Lung (tissue), 12 donors: ENCODE data around the gene ALDH7A1. TPM values are rescaled to one million over a fixed set of nuclear protein-coding genes. Genes with fewer than 3 reads are reported as not detected.

Experiments
- ATAC-seq: fragments of 200-7000 bp; cut with Tn5 transposase; one replicate; pipeline ENCODE4 v1.9.1; 2020; ENCODE audit warnings: moderate number of reproducible peaks; ENCODE audit not compliant: insufficient read depth, low FRiP score
- DNase-seq, 3 donors: peaks; one replicate each; pipeline ENCODE4 v3.0.0-alpha.2; 2013 to 2017
- H3K27ac ChIP-seq, 2 donors: one replicate each; pipeline ENCODE4 v1.5.1; 2013; ENCODE audit warnings: mild to moderate bottlenecking in 2 of 2, moderate library complexity in 2 of 2, control low read depth in 1 of 2, inconsistent platforms in 1 of 2, low read depth in 1 of 2, low read length in 1 of 2
- H3K27me3 ChIP-seq, 3 donors: one replicate each; pipeline ENCODE4 v1.5.1; 2013; ENCODE audit warnings: low read length in 2 of 3; ENCODE audit not compliant: control insufficient read depth in 3 of 3, insufficient read depth in 3 of 3
- H3K36me3 ChIP-seq, 4 donors: one replicate each; pipeline ENCODE4 v1.5.1; 2013; ENCODE audit warnings: low read length in 4 of 4, mild to moderate bottlenecking in 1 of 4, moderate library complexity in 1 of 4; ENCODE audit not compliant: control insufficient read depth in 4 of 4, insufficient read depth in 4 of 4
- H3K4me1 ChIP-seq, 5 donors: one replicate each; pipeline ENCODE4 v1.5.1; 2013; ENCODE audit warnings: low read length in 5 of 5, mild to moderate bottlenecking in 2 of 5, moderate library complexity in 1 of 5; ENCODE audit not compliant: control insufficient read depth in 5 of 5, insufficient read depth in 5 of 5
- H3K4me3 ChIP-seq: one replicate; pipeline ENCODE4 v1.5.1; 2013; ENCODE audit warnings: mild to moderate bottlenecking, control low read depth, moderate library complexity
- H3K9ac ChIP-seq, 2 donors: one replicate each; pipeline ENCODE4 v1.5.1; 2013; ENCODE audit warnings: low read length in 2 of 2, control low read depth in 1 of 2; ENCODE audit not compliant: insufficient read depth in 1 of 2
- H3K9me3 ChIP-seq, 4 donors: one replicate each; pipeline ENCODE4 v1.5.1; 2013; ENCODE audit warnings: low read length in 3 of 4, mild to moderate bottlenecking in 1 of 4, moderate library complexity in 1 of 4; ENCODE audit not compliant: control insufficient read depth in 4 of 4, insufficient read depth in 3 of 4
- CTCF ChIP-seq: IDR thresholded peaks from 2 replicates; pipeline ENCODE4 v1.5.1; 2012; ENCODE audit warnings: mild to moderate bottlenecking; ENCODE audit errors: control extremely low read depth, extremely low read depth
- WGBS, 2 donors: extraction: QIAGEN DNeasy Blood & Tissue Kit; methylation state at CpG; one replicate each; pipeline ENCODE4 v1.1.7; 2013; 5-methylcytosine and 5-hydroxymethylcytosine counted together
- polyA plus RNA-seq, 2 donors: library from polyadenylated mRNA; stranded (reverse); fragments of 200-250 nt; gene quantifications; one replicate each; pipeline ENCODE4 v1.2.1, GENCODE V29; 2013
- total RNA-seq, 2 donors: library from RNA; depleted of rRNA in 1 of 2; stranded (reverse); fragments of >200 nt in 1 of 2; gene quantifications; one replicate each; pipeline ENCODE4 v1.2.1, GENCODE V29; 2014 to 2021
- donor health status: control.
- donor health status: control.
- donor health status: Bipolar disorder and iron deficiency.
- donor health status: healthy.
- donor health status: DM: yes; HTN: yes; CAD: no.

The ALDH7A1 gene
- total and polyA plus RNA-seq, 4 donors, result 17.4 to 66.0 (median 38.1) TPM

- no peak for DNase-seq
- TF ChIP-seq CTCF, result no peak
- Histone ChIP-seq H3K9me3 (no peaks in the 10 kb centered on the region), H3K4me1 (peaks cover 0 to 12% (median 6%) of the 10 kb centered on the region in 5 donors), H3K27ac (no peak overlapping the region), H3K27me3 (no peaks in the 10 kb centered on the region), H3K9ac (no peak overlapping the region), H3K36me3 (no peaks in the 10 kb centered on the region), H3K4me3 (no peak overlapping the region)
- no peak for ATAC-seq
Measured at GRCh38 chr5:126515337-126515736, 79.7 kb downstream of the ALDH7A1 start.

GRCh38 chr5:126514558-126515141, 80.4 kb downstream of the ALDH7A1 start:
- no peak overlapping the region for H3K4me3 ChIP-seq
- TF ChIP-seq CTCF, result no peak
- no peak for ATAC-seq
- WGBS, 2 donors, result 89% methylated on average over 9 of the region's 9 CpGs
- H3K36me3 ChIP-seq, result no peaks in the 10 kb centered on the region
- no peak for DNase-seq
- no peaks in the 10 kb centered on the region for H3K9me3 ChIP-seq
- peaks cover 0 to 6% (median 3%) of the 10 kb centered on the region in 5 donors for H3K4me1 ChIP-seq
- H3K9ac ChIP-seq, result no peak overlapping the region
- no peak overlapping the region for H3K27ac ChIP-seq
- no peaks in the 10 kb centered on the region for H3K27me3 ChIP-seq

GRCh38 chr5:126514131-126514557, 80.9 kb downstream of the ALDH7A1 start:
- no peak overlapping the region for H3K27ac ChIP-seq
- no peak overlapping the region for H3K4me3 ChIP-seq
- 89% methylated on average over 4 of the region's 4 CpGs for WGBS, 2 donors
- no peaks in the 10 kb centered on the region for H3K9me3 ChIP-seq
- peak in 1 of 3 donors; percentile 34 for DNase-seq
- no peak for ATAC-seq
- H3K27me3 ChIP-seq, result no peaks in the 10 kb centered on the region
- peaks cover 0 to 5% (median 0%) of the 10 kb centered on the region in 5 donors for H3K4me1 ChIP-seq
- H3K36me3 ChIP-seq, result no peaks in the 10 kb centered on the region
- no peak for TF ChIP-seq CTCF
- H3K9ac ChIP-seq, result no peak overlapping the region

- H3K4me3 ChIP-seq, result no peak overlapping the region
- ATAC-seq (no peak), DNase-seq (peak in 2 of 3 donors; percentile 35)
- no peak overlapping the region for H3K9ac ChIP-seq
- peak overlapping the region; percentile 17 to 62 for H3K27ac ChIP-seq
- no peaks in the 10 kb centered on the region for H3K27me3 ChIP-seq
- WGBS, 2 donors, result 74 to 81% methylated on average over 4 of the region's 4 CpGs
- TF ChIP-seq CTCF, result no peak
- H3K4me1 ChIP-seq, result peaks cover 0 to 5% (median 0%) of the 10 kb centered on the region in 5 donors
- H3K9me3 ChIP-seq, result no peaks in the 10 kb centered on the region
- H3K36me3 ChIP-seq, result no peaks in the 10 kb centered on the region
Measured at GRCh38 chr5:126513703-126514102, 81.3 kb downstream of the ALDH7A1 start.
